ENCODE results near the gene B9D2.
"Not testable (repeated sequence)": the region's sequence is repeated elsewhere in the genome, so short reads cannot be mapped to it uniquely, and the experiment has no call there.

The B9D2 gene, protein sequence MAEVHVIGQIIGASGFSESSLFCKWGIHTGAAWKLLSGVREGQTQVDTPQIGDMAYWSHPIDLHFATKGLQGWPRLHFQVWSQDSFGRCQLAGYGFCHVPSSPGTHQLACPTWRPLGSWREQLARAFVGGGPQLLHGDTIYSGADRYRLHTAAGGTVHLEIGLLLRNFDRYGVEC

DNA sequence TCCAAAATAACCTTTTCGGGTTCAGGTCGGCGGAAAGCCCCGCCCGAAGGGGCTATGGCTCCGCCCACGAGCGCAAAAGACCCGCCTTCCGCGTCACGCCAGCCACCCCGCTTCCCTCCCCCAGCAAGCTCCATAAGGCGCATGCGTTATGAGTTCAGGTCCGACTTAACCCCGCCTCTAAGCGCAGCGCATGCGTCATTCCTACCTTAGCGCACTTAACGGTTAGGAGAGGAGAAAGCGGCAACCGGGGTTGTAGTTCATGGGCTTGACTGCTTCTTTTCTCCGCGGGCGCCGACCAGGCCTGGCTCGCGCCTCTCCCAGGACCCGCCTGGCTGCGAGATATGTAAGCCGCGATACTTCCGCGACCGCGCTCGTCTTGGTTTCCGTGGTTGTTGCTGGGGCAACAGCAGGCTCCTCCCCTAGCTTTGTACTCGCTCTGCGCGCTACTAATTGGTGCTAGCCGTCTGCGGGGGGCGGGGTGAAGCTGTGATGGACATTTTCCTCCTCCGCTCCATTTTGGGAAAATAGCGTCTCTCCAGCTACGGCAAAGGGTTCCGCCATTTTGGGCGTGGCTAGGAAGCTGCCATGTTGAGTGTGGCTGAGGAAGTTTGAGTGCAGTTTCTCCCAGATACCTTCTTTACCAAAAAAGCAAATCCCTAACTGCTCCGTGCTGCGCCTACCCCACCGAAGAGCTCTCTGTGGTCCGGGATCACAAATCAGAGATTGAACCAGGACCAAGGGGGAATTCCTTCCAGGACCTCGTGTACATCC lies at the start of gene B9D2:
Gene B9D2 (minus strand): TSS at position 397 of the 771 bp plus-strand sequence. CDS start 630 bp downstream, outside the sequence.
- DNase-seq (ENCODE audit: low read depth in 2 of 2), result peak; percentile 96 to 99

DNA sequence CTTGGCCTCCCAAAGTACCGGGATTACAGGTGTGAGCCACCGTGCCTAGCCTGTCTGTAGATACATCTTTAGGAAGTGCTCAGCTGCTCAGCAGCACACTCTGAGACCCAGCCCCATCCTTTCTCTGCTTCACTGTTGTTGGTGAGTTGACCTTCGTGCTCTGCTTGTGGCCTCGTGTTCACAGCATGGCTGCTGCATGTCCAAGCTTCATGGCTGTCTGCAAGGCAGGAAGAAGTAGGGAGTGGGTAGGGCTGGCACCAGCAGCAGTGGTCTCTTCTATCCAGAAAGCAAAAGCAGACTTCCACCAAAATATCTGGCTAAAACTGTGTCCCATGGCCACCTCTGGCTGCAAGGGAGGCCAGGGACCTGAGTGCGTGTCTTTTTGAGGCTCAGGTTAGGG lies 49.0 kb upstream of the B9D2 start:
- DNase-seq (ENCODE audit: low read depth in 2 of 2), result no peak

DNA sequence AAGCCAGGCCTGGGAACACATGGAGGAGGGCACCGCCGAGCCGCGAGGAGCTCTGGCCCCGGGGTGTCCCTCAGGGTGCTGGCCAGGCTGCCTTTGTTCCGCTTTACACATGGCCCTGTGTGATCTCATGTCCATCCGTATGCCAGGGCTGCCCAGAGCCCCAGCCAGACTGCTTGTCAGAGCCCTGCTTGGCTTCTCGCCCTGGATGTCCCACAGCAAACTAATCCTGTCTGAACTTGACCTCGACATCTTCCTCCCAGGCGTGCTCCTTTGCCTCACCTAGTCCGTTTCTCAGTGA lies 48.0 kb upstream of the B9D2 start:
- no peak for DNase-seq (ENCODE audit: low read depth in 2 of 2)

DNA sequence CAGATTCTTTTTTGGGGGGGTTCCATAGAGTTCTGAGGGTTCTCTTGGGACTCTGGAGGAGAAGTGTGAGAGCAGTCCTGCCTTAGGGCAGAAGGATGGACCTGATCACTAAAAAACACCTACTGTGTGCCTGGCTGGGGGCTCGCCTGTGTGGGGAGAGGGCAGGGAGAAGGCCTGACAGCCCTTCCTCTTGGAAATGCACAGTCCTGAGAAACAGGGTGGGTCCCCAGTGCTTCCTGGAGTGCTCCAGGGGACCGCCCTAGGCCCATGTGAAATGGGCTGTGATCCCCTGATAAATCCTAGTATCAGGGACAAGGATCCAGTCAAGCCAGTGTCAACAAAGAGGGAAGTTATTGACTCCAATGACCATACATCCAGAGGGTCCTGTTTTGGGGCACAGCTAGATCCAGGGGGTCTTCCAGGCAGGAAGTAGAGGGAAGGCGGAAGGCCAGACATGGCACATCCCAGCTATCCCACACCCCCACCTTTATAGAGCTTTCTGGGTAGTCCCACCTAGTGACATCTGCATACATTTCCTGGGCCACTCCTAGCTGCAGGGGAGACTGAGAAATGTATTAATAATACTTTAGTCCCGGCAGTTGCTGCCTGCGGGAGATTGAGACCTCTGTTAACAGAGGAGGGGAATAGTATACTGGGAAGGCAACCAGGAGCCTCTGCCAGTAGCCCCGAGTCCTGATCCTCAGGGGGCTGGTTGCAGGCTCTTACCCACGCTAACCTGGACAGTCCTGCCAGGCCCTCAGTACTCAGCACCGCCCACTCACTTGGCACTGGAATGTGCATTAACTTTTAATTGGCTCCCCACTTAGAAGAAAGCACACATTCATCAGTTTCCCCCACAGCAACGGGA lies 47.4 kb upstream of the B9D2 start:
- DNase-seq (ENCODE audit: low read depth in 2 of 2), result no peak

DNA sequence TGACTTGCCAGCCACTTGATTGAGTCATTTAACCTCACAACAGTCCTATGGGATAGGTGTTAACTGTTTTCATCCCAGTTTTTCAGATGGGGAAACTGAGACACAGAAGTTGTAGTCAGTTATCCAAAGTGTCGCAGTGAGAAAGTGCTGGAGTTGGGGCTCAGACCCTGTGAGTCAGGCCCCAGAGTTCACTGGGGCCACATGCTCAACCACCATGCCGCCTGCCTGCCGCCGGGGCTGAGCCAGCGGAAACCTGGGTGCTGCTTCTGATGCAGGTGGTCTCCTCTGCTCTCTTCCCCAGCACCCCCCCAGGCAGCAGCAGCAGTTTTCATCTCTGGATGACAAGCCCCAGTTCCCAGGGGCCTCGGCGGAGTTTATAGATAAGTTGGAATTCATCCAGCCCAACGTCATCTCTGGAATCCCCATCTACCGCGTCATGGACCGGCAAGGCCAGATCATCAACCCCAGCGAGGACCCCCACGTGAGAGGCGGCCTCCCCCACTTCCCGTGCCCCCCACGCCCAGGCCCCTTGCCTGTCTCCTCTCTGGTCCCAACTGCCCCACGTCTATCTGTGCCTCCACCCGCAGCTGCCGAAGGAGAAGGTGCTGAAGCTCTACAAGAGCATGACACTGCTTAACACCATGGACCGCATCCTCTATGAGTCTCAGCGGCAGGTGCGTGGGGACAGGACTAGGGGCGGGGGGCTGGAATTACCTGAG lies 46.5 kb upstream of the B9D2 start:
- DNase-seq (ENCODE audit: low read depth in 2 of 2), result no peak

- no peak for DNase-seq (ENCODE audit: low read depth in 2 of 2)
Observed at GRCh38 chr19:41409288-41409687, 45.3 kb upstream of the B9D2 start.

- not testable (repeated sequence) for DNase-seq (ENCODE audit: low read depth in 2 of 2)
Observed at GRCh38 chr19:41408846-41409245, 44.9 kb upstream of the B9D2 start.

GRCh38 chr19:41408256-41408655 lies 44.3 kb upstream of the B9D2 start:
- DNase-seq (ENCODE audit: low read depth in 2 of 2), result no peak

DNA sequence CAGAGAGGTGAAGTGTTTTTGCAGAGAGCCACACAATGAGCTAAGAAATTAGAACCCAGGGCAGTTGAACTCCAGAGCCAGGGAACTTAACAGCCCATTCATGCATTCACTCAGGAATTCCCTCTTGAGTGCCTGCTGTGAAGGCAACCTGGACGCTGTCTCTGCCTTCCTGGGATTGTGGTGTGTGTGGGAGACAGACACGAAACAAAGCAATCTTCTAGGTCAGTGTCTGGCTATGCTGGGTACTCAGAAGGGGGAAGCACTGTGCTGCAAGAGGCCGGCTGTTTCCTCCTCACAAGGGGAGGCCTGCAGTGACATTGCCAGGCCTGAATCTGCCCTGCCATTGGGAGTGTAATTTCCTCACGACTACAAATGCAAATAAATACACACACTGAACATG lies 43.3 kb upstream of the B9D2 start:
- DNase-seq (ENCODE audit: low read depth in 2 of 2), result no peak

GRCh38 chr19:41405776-41406175 lies 41.8 kb upstream of the B9D2 start:
- no peak for DNase-seq (ENCODE audit: low read depth in 2 of 2)

DNA sequence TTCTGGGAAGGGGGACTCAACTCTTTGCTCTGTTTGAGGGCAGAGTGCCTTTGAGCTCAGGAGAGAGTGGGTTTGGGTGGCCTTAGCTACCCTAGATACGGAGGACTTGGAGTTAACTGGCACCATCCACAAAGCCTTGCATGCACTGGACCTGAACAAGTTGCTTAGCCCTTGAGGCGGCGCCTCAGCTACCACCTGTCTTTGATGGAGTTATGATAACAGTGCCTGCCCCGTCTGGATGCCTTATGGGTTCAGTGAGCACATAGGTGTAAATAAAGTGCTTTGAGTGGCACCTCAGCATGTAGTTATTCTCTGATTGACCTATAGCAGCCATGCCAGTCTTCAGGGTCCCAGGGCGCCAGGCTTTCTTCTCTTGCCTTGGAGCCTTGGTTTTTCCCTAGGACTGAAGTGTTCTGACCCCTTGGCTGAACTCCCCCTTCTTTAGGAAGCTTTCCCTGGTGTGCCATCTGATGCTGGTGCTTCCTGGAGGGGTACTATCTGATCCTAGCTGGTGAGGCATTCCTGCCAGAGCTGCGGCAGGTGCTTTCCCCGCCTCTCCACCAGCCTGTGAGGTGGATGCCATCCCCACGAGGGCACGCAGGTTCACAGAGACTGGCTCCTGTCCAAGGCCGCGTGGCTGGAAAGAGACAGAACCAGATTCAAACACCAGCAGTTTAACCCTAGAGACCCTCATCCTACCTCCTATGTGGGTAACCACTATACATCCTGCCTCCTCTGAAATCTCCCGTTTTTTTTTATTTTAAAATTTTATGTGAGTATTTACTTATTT lies 39.4 kb upstream of the B9D2 start:
- DNase-seq (ENCODE audit: low read depth in 2 of 2), result no peak

DNA sequence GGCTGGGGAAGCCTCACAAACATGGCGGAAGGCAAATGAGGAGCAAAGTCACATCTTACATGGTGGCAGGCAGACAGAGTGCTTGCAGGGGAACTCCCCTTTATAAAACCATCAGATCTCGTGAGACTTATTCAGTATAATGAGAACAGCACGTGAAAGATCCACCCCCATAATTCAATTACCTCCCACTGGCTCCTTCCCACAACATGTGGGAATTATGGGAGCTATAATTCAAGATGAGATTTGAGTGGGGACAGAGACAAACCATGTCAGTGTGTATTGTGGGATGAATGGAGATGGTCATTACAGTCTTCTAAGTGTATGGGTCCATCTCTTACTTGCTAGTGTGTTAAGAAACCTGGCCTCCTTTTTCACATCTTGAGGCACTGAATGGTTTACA lies 38.1 kb upstream of the B9D2 start:
- no peak for DNase-seq (ENCODE audit: low read depth in 2 of 2)

- DNase-seq (ENCODE audit: low read depth in 2 of 2), result no peak
Observed at GRCh38 chr19:41401483-41401882, 37.5 kb upstream of the B9D2 start.

GRCh38 chr19:41399525-41399924 lies 35.6 kb upstream of the B9D2 start:
- DNase-seq (ENCODE audit: low read depth in 2 of 2), result no peak

DNA sequence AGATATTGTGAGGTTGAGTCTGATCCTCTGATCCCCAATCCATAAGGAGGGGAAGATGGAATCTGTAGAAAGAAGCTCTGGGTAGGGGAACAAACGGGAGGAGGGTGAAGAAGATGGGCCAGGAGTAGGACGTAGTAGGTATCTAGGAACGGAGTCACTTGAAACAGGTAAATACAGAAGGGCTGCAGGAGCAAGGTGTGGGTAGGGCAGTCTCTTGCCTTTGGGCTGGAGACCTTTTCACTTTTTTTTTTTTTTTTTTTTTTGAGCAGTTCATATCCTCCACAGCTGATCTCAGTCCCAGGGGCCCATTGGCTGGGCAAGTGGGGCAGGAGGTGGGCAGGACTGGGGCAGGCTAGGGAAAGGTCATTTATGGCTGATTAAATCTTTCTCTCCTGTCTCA lies 35.1 kb upstream of the B9D2 start:
- DNase-seq (ENCODE audit: low read depth in 2 of 2), result no peak

- DNase-seq (ENCODE audit: low read depth in 2 of 2), result no peak
Observed at GRCh38 chr19:41398598-41398997, 34.6 kb upstream of the B9D2 start.

DNA sequence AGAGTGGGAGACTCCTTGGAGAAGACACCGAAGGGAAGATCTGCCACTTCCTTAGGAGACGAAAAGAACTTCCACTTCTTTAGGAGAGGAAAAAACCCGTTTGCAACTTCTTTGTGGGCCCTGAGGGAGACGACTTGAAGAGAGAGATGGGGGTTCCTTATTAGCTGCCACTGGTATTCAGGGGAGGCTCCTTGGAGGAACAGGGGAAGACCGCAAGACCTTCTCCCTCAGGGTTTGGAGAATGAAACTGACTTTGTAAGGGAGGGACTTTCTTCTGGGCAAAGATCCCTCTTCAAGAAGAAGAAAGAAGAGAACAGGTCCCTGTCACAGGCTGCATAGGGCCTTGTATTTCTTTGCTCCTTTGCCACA lies 34.1 kb upstream of the B9D2 start:
- no peak for DNase-seq (ENCODE audit: low read depth in 2 of 2)

DNA sequence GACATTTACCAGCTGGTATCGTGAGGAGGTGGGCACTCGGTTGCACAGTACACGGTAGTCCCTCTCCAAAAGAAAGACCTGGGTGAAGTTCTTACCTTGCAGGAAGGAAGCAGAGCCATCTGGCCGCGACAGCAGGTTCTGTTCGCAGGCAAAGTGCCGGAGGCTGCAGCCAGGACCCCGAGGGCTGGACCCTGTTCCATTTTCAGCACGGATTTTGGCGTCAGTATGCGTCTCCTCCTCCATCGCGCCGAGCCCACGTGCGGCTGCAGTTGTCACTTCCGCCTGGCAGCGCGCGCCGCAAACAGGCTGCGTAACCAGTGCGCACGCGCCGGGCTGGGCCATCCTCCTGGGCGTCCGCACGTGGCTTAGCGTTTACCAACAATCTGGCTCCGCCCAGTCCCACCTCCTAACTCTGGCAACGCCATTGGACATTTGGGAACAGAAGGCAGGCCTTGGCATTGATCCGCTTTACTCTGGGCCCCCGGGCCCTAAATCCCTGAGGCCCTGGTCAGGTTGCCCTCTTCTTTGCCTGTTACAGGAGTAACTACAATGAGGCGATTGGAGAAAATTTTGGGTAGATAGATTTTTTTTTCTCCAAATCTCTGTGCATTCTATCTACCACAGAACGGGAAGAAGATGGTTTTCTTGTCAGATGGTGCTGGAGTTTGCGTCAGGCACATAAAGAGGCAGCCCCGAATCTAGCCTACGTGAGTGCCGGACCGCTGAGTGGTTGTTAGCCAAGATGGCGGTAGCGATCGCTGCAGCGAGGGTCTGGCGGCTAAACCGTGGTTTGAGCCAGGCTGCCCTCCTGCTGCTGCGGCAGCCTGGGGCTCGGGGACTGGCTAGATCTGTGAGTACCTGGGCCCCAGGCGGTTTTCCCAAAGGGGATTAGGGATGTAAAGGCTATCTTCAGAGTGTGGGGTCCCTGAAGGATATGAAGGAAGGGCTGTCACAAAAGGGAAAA lies 33.4 kb upstream of the B9D2 start, which contains the start of the genes BCKDHA and EXOSC5:
Gene BCKDHA (plus strand): TSS at position 733 of the 964 bp plus-strand sequence. CDS start 10 bp downstream, at position 743.
Gene EXOSC5 (minus strand): TSS at position 274 of the 964 bp plus-strand sequence. CDS start 31 bp downstream, at position 243.
- DNase-seq (ENCODE audit: low read depth in 2 of 2), result peak; percentile 99

- DNase-seq (ENCODE audit: low read depth in 2 of 2), result no peak
Observed at GRCh38 chr19:41395355-41395754, 31.4 kb upstream of the B9D2 start.

DNA sequence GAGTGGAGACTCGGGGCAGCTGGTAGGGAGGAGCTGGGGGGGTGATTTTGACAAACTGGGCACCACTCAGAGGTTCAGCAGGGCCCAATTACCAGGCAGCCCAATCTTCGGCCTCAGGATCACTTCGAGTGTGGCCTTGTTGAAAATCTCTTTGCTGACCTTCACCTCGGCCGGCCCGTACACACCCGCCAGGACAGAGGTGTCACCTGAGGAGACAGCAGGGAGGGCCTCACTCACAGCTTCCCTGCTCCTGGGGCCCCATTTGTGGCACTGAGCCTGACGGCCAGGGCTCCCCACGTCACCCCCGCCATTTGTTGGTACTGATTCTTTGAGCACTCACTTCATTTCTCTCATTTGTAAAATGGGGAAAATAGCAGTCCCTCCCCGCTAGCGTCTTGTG lies 28.8 kb upstream of the B9D2 start:
- no peak for DNase-seq (ENCODE audit: low read depth in 2 of 2)

Data from stimulated activated CD8-positive, alpha-beta memory T cell treated with anti-CD3 and anti-CD28 coated beads, Interleukin-7, amount 100 ng/mL, for 4 hours (primary cell).